ENCODE data around the gene SAMD10.
A peak's percentile ranks its signal among the peaks of the same experiment; 100 is the strongest.
"Not testable (repeated sequence)": the region's sequence is repeated elsewhere in the genome, so short reads cannot be mapped to it uniquely, and the experiment has no call there.

The SAMD10 gene

GRCh38 chr20:63941282-63942081 is 38.0 kb downstream of the SAMD10 start:
- DNase-seq (ENCODE audit: low spot score) = peak; percentile 77

GRCh38 chr20:63940472-63941266 is 38.8 kb downstream of the SAMD10 start:
- no peak for DNase-seq (ENCODE audit: low spot score)

DNA sequence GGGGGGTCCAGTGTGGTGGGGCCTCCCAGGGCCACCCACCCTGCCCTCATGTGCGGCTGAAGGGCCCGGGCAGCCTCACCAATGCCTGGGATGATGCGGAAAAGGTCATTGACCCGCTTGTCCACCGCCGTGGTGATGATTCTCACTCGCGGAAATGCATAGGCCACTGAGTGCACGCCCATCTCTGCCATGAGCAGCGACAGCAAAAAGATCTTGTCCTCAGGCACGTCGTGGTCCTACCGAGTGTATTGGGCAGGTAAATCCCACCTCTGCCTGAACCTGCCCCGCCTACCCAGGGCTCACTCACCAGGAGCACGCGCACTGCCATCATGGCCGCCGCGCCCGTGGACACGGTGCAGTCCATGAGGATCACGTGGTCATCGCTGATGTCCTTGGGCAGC is 39.4 kb downstream of the SAMD10 start:
- DNase-seq (ENCODE audit: low spot score) = no peak

- DNase-seq (ENCODE audit: low spot score) = no peak
Observed at GRCh38 chr20:63939061-63939935, 40.1 kb downstream of the SAMD10 start.

GRCh38 chr20:63937596-63937995 is 41.8 kb downstream of the SAMD10 start:
- DNase-seq (ENCODE audit: low spot score) = no peak

GRCh38 chr20:63935447-63935846 is 44.0 kb downstream of the SAMD10 start:
- no peak for DNase-seq (ENCODE audit: low spot score)

DNA sequence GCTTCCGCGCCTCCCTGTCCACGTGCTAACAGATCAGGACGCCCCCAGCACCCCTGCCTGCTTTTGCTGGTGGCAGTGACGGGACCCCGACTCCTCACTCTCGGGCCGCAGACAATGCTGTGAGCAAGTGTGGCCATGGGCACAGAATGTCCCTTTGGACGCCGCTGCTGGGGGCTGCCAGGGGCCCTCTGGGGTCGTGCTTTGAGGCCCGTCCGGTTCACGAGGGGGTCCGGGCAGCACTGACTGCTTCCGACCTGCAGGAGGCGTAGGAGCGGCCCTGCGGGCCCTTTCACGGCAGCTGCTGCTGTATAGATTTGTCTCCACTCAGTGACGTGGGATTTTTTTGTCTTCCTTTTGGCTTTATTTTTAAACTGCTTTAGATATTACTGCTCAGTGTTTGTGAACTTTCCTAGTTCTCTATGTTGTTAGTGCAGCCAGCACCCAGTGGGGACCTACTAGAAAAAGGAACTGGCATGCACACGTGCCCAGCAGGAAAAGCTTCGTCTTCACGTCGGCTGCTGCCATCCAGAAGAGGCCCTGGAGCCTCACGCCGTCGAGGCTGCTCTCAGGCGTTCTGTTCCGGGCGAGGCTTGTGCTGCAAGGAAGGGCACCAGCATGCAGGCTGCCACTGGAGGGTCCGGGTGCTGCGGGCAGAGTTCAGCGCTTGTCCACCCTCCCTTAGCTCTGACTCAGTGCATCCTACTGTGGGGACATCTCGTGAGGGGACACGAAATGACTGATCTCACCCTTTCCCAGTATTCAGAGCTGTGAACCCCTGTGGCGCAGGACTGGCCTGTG is 45.0 kb downstream of the SAMD10 start:
- DNase-seq (ENCODE audit: low spot score) = no peak

GRCh38 chr20:63933646-63934045 is 45.8 kb downstream of the SAMD10 start:
- DNase-seq (ENCODE audit: low spot score) = no peak

- DNase-seq (ENCODE audit: low spot score) = no peak
Observed at GRCh38 chr20:63932606-63933160, 46.8 kb downstream of the SAMD10 start.

GRCh38 chr20:63931735-63932134 is 47.7 kb downstream of the SAMD10 start:
- no peak for DNase-seq (ENCODE audit: low spot score)

- no peak for DNase-seq (ENCODE audit: low spot score)
Observed at GRCh38 chr20:63930971-63931553, 48.4 kb downstream of the SAMD10 start.

DNA sequence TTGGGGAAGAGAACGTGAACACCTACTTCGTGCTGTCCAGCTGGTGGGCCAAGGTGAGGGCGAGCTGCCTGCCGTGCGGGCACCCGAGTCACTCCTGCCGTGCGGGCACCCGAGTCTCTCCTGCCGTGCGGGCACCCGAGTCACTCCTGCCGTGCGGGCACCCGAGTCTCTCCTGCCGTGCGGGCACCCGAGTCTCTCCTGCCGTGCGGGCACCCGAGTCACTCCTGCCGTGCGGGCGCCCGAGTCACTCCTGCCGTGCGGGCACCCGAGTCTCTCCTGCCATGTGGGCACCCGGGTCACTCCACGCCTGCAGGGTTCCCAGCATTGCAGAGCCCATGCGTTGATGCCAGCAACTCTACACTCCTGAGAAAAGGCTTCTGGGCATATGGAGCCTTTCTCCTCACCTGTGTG is 50.0 kb downstream of the SAMD10 start:
- DNase-seq (ENCODE audit: low spot score) = not testable (repeated sequence)

DNA sequence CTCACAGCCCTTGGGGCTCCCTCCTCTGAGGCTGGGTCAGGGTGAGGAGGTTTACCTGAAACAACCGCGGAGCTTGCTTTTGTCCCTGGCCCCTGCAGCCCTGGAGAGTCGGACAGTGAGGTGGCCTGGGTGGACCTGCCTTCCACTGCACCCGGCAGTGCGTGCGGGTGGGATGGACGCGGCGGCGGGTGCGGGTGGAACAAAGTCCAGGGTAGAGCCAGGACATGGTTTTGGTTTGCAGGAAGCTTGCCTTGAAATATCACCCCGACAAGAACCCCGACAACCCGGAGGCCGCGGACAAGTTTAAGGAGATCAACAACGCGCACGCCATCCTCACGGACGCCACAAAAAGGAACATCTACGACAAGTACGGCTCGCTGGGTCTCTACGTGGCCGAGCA is 50.4 kb downstream of the SAMD10 start:
- no peak for DNase-seq (ENCODE audit: low spot score)

- DNase-seq (ENCODE audit: low spot score) = no peak
Observed at GRCh38 chr20:63926298-63926697, 53.1 kb downstream of the SAMD10 start.

GRCh38 chr20:63924241-63924640 is 55.2 kb downstream of the SAMD10 start:
- no peak for DNase-seq (ENCODE audit: low spot score)

All from CD4-positive, alpha-beta T cell treated with Interleukin-2 at 100 ng/mL for 4 hours (primary cell).